K562 (cell line): ENCODE measurements around the gene DIPK1A. TPM values are rescaled to one million over a fixed set of nuclear protein-coding genes. Genes with fewer than 3 reads are reported as not detected.
A peak's percentile ranks its signal among the peaks of the same experiment; 100 is the strongest.

Experiments used
- ATAC-seq: fragments of 200-7000 bp; cut with Tn5 transposase; 3 replicates; pipeline ENCODE4 v1.9.1; 2020; ENCODE audit warnings: moderate library complexity
- BruUV-seq: library from RNA; stranded (reverse); fragments of 400-500 nt; replicated peaks from 2 replicates; lab custom pipeline; 2021; lab: Mats Ljungman, UMichigan
- CTCF ChIA-PET: fragments of 300-600 bp; formaldehyde crosslinking; extraction: SDS; loops from one replicate; lab custom pipeline; 2021; ENCODE audit warnings: low intra/inter-chr PET ratio; lab: Yijun Ruan, JAX
- POLR2A ChIA-PET: fragments of 300-600, 350-650 bp; sonication (Branson Sonifier 250); formaldehyde crosslinking; extraction: SDS; loops from one replicate; lab custom pipeline; 2021; ENCODE audit warnings: antibody characterized with exemption, inconsistent platforms; lab: Yijun Ruan, JAX
- DNase-seq, 4 experiments: peaks; one replicate each; pipeline versions ENCODE4 v3.0.0 to v3.0.0-alpha.2; 2011 to 2018; ENCODE audit warnings: low spot score in 3 of 4, mixed read lengths in 3 of 4; ENCODE audit errors: extremely low read depth in 1 of 4
- FAIRE-seq: peaks from 2 replicates; lab custom pipeline; 2011; peaks lifted over from hg19 to GRCh38; lab: Jason Lieb, UNC
- H2AFZ ChIP-seq: 2 replicates; pipeline ENCODE4 v1.6.0; 2011; ENCODE audit warnings: low read depth, low read length, control low read depth, inconsistent platforms
- H3K27ac ChIP-seq: fragments of 200-600 bp; 3 replicates; pipeline ENCODE4 v1.8.0; 2011; ENCODE audit warnings: low read depth, mild to moderate bottlenecking, control low read depth, inconsistent platforms, low read length, moderate library complexity, mixed read lengths; ENCODE audit errors: extremely low read depth
- H3K27me3 ChIP-seq, 2 experiments: fragments of 300-600 bp in 1 of 2; 2 replicates in 1 of 2; 3 replicates in 1 of 2; pipeline versions ENCODE4 v1.6.0 to v1.8.0; 2011; ENCODE audit warnings: inconsistent platforms in 2 of 2, low read length in 2 of 2, mild to moderate bottlenecking in 1 of 2, mixed read lengths in 1 of 2, moderate library complexity in 1 of 2; ENCODE audit not compliant: control insufficient read depth in 2 of 2, insufficient read depth in 2 of 2
- H3K36me3 ChIP-seq: fragments of 300-600 bp; 3 replicates; pipeline ENCODE4 v1.8.0; 2011; ENCODE audit warnings: mild to moderate bottlenecking, low read length, inconsistent platforms; ENCODE audit not compliant: control insufficient read depth, insufficient read depth
- H3K4me1 ChIP-seq, 2 experiments: fragments of 200-600 bp in 1 of 2; replicated peaks in 1 of 2; 2 replicates in 1 of 2; 3 replicates in 1 of 2; pipeline versions ENCODE4 v1.5.1 to v1.8.0; 2011; ENCODE audit warnings: inconsistent platforms in 2 of 2, low read length in 2 of 2, mild to moderate bottlenecking in 1 of 2, mixed read lengths in 1 of 2, moderate library complexity in 1 of 2; ENCODE audit not compliant: control insufficient read depth in 2 of 2, insufficient read depth in 2 of 2
- H3K4me2 ChIP-seq: 2 replicates; pipeline ENCODE4 v1.6.1; 2011; ENCODE audit warnings: low read length, control low read depth, inconsistent platforms, mixed read lengths; ENCODE audit not compliant: insufficient read depth
- H3K4me3 ChIP-seq: fragments of 200-600 bp; sonication (generic), shearing (Covaris generic); 2 replicates; pipeline ENCODE4 v1.5.1; 2016; ENCODE audit warnings: control low read depth, inconsistent platforms
- H3K79me2 ChIP-seq: fragments of 200-600 bp; 3 replicates; pipeline ENCODE4 v1.8.0; 2011; ENCODE audit warnings: low read length, inconsistent platforms; ENCODE audit not compliant: control insufficient read depth, insufficient read depth
- H3K9ac ChIP-seq, 2 experiments: 2 replicates each; pipeline versions ENCODE4 v1.6.0 to v1.6.1; 2011; ENCODE audit warnings: low read depth in 2 of 2, low read length in 2 of 2, control low read depth in 1 of 2, inconsistent platforms in 1 of 2, mild to moderate bottlenecking in 1 of 2, mixed read lengths in 1 of 2; ENCODE audit not compliant: insufficient read depth in 1 of 2
- H3K9me1 ChIP-seq: one replicate; pipeline ENCODE4 v1.6.0; 2011; ENCODE audit warnings: inconsistent platforms, mild to moderate bottlenecking, low read length, moderate library complexity; ENCODE audit not compliant: control insufficient read depth, insufficient read depth
- H3K9me3 ChIP-seq: replicated peaks from 2 replicates; pipeline ENCODE4 v1.5.1; 2011; ENCODE audit warnings: low read depth, low read length, inconsistent platforms; ENCODE audit not compliant: control insufficient read depth, insufficient read depth
- H4K20me1 ChIP-seq: replicated peaks from 2 replicates; pipeline ENCODE4 v1.6.1; 2011; ENCODE audit warnings: low read length, inconsistent platforms, mixed read lengths; ENCODE audit not compliant: control insufficient read depth, insufficient read depth
- ARID1B ChIP-seq: fragments of 450-650 bp; IDR thresholded peaks from 2 replicates; pipeline ENCODE4 v1.6.1; 2016; ENCODE audit warnings: antibody characterized with exemption, mild to moderate bottlenecking, inconsistent platforms
- ATF7 ChIP-seq: fragments of 450-650 bp; IDR thresholded peaks from 2 replicates; pipeline ENCODE4 v1.7.1; 2014; ENCODE audit warnings: mild to moderate bottlenecking, moderate library complexity
- DDX20 ChIP-seq: fragments of 450-650 bp; IDR thresholded peaks from 2 replicates; pipeline ENCODE4 v1.6.1; 2016; ENCODE audit warnings: missing genetic modification characterization, low read depth, mild to moderate bottlenecking, missing compliant biosample characterization, moderate library complexity
- DMBX1 ChIP-seq: fragments of 250-450 bp; sonication (Bioruptor Pico); IDR thresholded peaks from 2 replicates; pipeline ENCODE4 v1.8.0; 2022; ENCODE audit warnings: inconsistent platforms, mild to moderate bottlenecking, moderate library complexity, borderline replicate concordance
- ELF2 ChIP-seq: fragments of 250-450 bp; sonication (Bioruptor Pico); IDR thresholded peaks from 2 replicates; pipeline ENCODE4 v1.5.0; 2021; ENCODE audit warnings: mild to moderate bottlenecking
- EP300 ChIP-seq: IDR thresholded peaks from 2 replicates; pipeline ENCODE4 v1.6.1; 2012; ENCODE audit warnings: low read length, improper control_type of control experiment
- ETV5 ChIP-seq: sonication (generic); formaldehyde crosslinking; IDR thresholded peaks from 2 replicates; pipeline ENCODE4 v1.4.0; 2020; ENCODE audit warnings: low read depth, mild to moderate bottlenecking, missing genetic modification reagents
- JUND ChIP-seq, 2 experiments: IDR thresholded peaks; 2 replicates in 1 of 2; 3 replicates in 1 of 2; pipeline ENCODE4 v1.6.1; 2011; ENCODE audit warnings: borderline replicate concordance in 2 of 2, low read depth in 2 of 2, low read length in 2 of 2, improper control_type of control experiment in 1 of 2, missing biosample characterization in 1 of 2, missing genetic modification characterization in 1 of 2, missing genetic modification reagents in 1 of 2
- MAFK ChIP-seq: IDR thresholded peaks from 2 replicates; pipeline ENCODE4 v1.6.1; 2011; ENCODE audit warnings: low read length, improper control_type of control experiment
- MEIS2 ChIP-seq: fragments of 450-650 bp; IDR thresholded peaks from 2 replicates; pipeline ENCODE4 v1.6.1; 2014; ENCODE audit warnings: mild to moderate bottlenecking; ENCODE audit not compliant: partially characterized antibody
- PHF20 ChIP-seq: fragments of 450-650 bp; IDR thresholded peaks from 2 replicates; pipeline ENCODE4 v1.6.1; 2018; ENCODE audit not compliant: partially characterized antibody
- RFX5 ChIP-seq: IDR thresholded peaks from 2 replicates; pipeline ENCODE4 v1.6.1; 2011; ENCODE audit warnings: low read depth, mild to moderate bottlenecking, improper control_type of control experiment, low read length
- SMARCE1 ChIP-seq: fragments of 450-650 bp; IDR thresholded peaks from 2 replicates; pipeline ENCODE4 v1.7.1; 2016; ENCODE audit warnings: mild to moderate bottlenecking
- STAT5A ChIP-seq: IDR thresholded peaks from 2 replicates; pipeline ENCODE4 v1.6.1; 2012; ENCODE audit warnings: low read length, inconsistent platforms, borderline replicate concordance
- TCF7L2 ChIP-seq: fragments of 150-350 bp; IDR thresholded peaks from 2 replicates; pipeline ENCODE4 v1.6.1; 2016; ENCODE audit warnings: low read depth, mild to moderate bottlenecking, low read length, moderate library complexity
- ZKSCAN1 ChIP-seq: fragments of 150-350 bp; IDR thresholded peaks from 2 replicates; pipeline ENCODE4 v1.6.1; 2016; ENCODE audit warnings: low read depth, low read length
- ZNF444 ChIP-seq: fragments of 250-450 bp; sonication (Bioruptor Pico); IDR thresholded peaks from 2 replicates; pipeline ENCODE4 v1.4.0; 2020; ENCODE audit warnings: mild to moderate bottlenecking, moderate library complexity
- WGBS: fragments of 100-300 bp; shearing (Covaris generic); methylation state at CpG from one replicate; pipeline ENCODE4 v1.1.6; 2016; ENCODE audit warnings: low coverage, mixed read lengths; ENCODE audit not compliant: insufficient coverage; ENCODE audit errors: missing lambda C conversion rate; 5-methylcytosine and 5-hydroxymethylcytosine counted together
- in situ Hi-C: fragments of 300-500 bp; cut with MboI; formaldehyde crosslinking; loops from 4 replicates; pipeline ENCODE4 v1.15.0; 2018; ENCODE audit warnings: inconsistent platforms, mixed read lengths
- intact Hi-C: fragments of 100-400 bp; cut with micrococcal nuclease; formaldehyde crosslinking; loops from 2 replicates; pipeline ENCODE4 v1.14.2; 2022
- polyA plus RNA-seq, 8 experiments: library from polyadenylated mRNA; depleted of rRNA in 4 of 8; stranded (reverse) in 5 of 8; unstranded in 3 of 8; fragments of >200 nt; fragmentation: Nextera tagmentation in 2 of 8; fragmentation: Illumina TruSeq in 1 of 8; extraction: Ambion mirVana in 2 of 8; extraction: Trizol in 1 of 8; gene quantifications; 2 replicates each; pipeline versions ENCODE4 v1.2.1 to v1.2.3, GENCODE V29; 2011 to 2014; ENCODE audit warnings: inconsistent platforms in 1 of 8, missing spikeins in 1 of 8
- total RNA-seq, 7 experiments: library from RNA; depleted of rRNA in 6 of 7; stranded (reverse); fragments of >200 nt in 6 of 7; fragmentation: Illumina TruSeq in 2 of 7; extraction: Trizol in 2 of 7; gene quantifications; 2 replicates each; pipeline versions ENCODE4 v1.2.1 to v1.2.3, GENCODE V29; 2011 to 2021; ENCODE audit warnings: low replicate concordance in 1 of 7
- TF ChIP-seq, protein P1 (sequence below), 2 experiments: fragments of 200-800 bp in 1 of 2; sonication (Bioruptor generic) in 1 of 2; sonication (generic) in 1 of 2; formaldehyde crosslinking in 1 of 2; IDR thresholded peaks in 1 of 2; conservative IDR thresholded peaks in 1 of 2; 2 replicates each; pipeline versions ENCODE4 v1.5.0 to v1.6.1; 2016 to 2020; ENCODE audit warnings: missing compliant biosample characterization in 1 of 2, missing genetic modification characterization in 1 of 2, missing genetic modification reagents in 1 of 2
- TF ChIP-seq, protein P2 (sequence below): fragments of 250-450 bp; sonication (Bioruptor Pico); IDR thresholded peaks from 2 replicates; pipeline ENCODE4 v1.6.1; 2021; ENCODE audit warnings: mild to moderate bottlenecking

Gene DIPK1A
- total and polyA plus RNA-seq, 9 of the 15 experiments (the other 6 are each of a cell fraction or from before 2014, with no cell fraction given): 0.54 to 2.5 (median 1.3) TPM

DNA sequence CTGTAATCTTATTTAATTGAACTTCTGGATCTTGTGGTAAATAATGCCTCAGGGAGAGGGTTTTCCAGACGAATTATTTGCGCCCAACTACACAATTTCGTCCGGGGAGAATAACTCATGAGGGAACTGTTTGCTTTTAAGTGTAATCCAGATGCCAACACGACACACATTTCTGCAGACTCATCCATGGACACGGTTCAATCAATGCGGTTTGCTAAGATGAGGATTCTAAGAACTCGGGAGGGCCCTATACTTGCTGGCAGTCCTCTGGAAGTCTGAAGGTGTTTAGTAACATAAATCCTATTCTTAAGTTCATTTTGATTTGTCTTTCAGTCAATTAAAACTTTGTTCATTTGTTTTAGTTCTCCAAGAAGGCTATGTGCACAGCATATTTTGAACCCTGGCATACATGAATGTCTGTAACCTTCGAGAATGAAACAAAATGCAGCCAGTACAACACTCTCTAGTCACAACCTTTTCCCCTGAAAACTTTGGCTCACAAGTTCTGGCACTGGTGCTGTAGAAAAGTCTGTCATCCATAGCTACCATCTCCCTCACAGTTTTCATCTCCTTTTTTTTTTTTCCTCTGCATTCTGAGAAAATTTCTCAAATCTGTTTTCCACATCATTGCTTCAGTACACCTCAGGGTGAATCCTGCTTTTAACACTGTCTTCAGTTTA lies 38.8 kb downstream of the DIPK1A start:
- no peaks in the 10 kb centered on the region for H3K36me3 ChIP-seq
- TF ChIP-seq ETV5 (CRISPR knock-in tag): no peak
- TF ChIP-seq, protein P1, sequence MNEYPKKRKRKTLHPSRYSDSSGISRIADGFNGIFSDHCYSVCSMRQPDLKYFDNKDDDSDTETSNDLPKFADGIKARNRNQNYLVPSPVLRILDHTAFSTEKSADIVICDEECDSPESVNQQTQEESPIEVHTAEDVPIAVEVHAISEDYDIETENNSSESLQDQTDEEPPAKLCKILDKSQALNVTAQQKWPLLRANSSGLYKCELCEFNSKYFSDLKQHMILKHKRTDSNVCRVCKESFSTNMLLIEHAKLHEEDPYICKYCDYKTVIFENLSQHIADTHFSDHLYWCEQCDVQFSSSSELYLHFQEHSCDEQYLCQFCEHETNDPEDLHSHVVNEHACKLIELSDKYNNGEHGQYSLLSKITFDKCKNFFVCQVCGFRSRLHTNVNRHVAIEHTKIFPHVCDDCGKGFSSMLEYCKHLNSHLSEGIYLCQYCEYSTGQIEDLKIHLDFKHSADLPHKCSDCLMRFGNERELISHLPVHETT (CRISPR knock-in tag; conservative IDR thresholded peaks at IDR 0.05 in 1 of 2, IDR thresholded peaks at IDR 0.05 in 1 of 2): no peak
- peak; percentile 31; the same call in 1 of the 2 replicates for TF ChIP-seq SMARCE1
- TF ChIP-seq TCF7L2: no peak
- TF ChIP-seq ATF7: 0 out of 2 replicates have a peak, but pooled peaks have one; percentile 22
- TF ChIP-seq MEIS2: peak; percentile 47
- TF ChIP-seq ELF2: no peak
- TF ChIP-seq ZKSCAN1: no peak
- TF ChIP-seq ARID1B: peak; percentile 50; the same call in 1 of the 2 replicates
- no peak for TF ChIP-seq RFX5
- peak; percentile 78 for TF ChIP-seq MAFK
- peak; percentile 21; the same call in 1 of the 2 replicates for TF ChIP-seq JUND (IDR thresholded peaks at IDR 0.05; ENCODE audit: borderline replicate concordance, low read depth, low read length)
- TF ChIP-seq JUND (tag; IDR thresholded peaks at IDR 0.05; ENCODE audit: borderline replicate concordance, low read depth, low read length): peak; percentile 15; the same call in 1 of the 3 replicates
- TF ChIP-seq DMBX1 (CRISPR knock-in tag): no peak
- TF ChIP-seq EP300: peak; percentile 33
- TF ChIP-seq PHF20: no peak
- no peak for TF ChIP-seq DDX20 (tag)
- TF ChIP-seq, protein P2, sequence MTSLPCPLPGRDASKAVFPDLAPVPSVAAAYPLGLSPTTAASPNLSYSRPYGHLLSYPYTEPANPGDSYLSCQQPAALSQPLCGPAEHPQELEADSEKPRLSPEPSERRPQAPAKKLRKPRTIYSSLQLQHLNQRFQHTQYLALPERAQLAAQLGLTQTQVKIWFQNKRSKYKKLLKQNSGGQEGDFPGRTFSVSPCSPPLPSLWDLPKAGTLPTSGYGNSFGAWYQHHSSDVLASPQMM (CRISPR knock-in tag): no peak
- TF ChIP-seq ZNF444 (CRISPR knock-in tag): no peak
- TF ChIP-seq STAT5A: peak; percentile 54

More for the DNA sequence above, 38.8 kb downstream of the DIPK1A start:
- DNase-seq (peak in 2 of 4 experiments; percentile 75 to 81), FAIRE-seq (peak; percentile 85), ATAC-seq (peak; percentile 91)
- WGBS: 2% methylated on average over 9 of the region's 9 CpGs
- ChIA-PET POLR2A (interaction anchor here (0.7 kb wide), 1 partner anchor 11 kb away, joined by 3 read pairs; no protein-coding TSS in a partner anchor), CTCF (no interaction called here)
- no peaks in the 10 kb centered on the region for H3K79me2 ChIP-seq
- in situ Hi-C loops: no loop called here
- H2AFZ ChIP-seq: 0 out of 2 replicates have a peak overlapping the region, but pooled peaks have one; percentile 14
- BruUV-seq: no TSS peak
- H3K27ac ChIP-seq: no peak overlapping the region
- peak overlapping the region; percentile 47 for H3K4me2 ChIP-seq
- no peaks in the 10 kb centered on the region for H3K9me1 ChIP-seq
- no peak overlapping the region for H3K4me3 ChIP-seq
- H4K20me1 ChIP-seq: no peaks in the 10 kb centered on the region
- no peaks in the 10 kb centered on the region for H3K9me3 ChIP-seq
- H3K27me3 ChIP-seq: no peaks in the 10 kb centered on the region
- intact Hi-C loops: no loop called here
- peaks cover 3 to 15% of the 10 kb centered on the region in 2 experiments; a peak in 3 of 5 replicates for H3K4me1 ChIP-seq
- no peak overlapping the region for H3K9ac ChIP-seq
